Measurements from ENCODE around the gene PIK3IP1.

The PIK3IP1 gene

DNA sequence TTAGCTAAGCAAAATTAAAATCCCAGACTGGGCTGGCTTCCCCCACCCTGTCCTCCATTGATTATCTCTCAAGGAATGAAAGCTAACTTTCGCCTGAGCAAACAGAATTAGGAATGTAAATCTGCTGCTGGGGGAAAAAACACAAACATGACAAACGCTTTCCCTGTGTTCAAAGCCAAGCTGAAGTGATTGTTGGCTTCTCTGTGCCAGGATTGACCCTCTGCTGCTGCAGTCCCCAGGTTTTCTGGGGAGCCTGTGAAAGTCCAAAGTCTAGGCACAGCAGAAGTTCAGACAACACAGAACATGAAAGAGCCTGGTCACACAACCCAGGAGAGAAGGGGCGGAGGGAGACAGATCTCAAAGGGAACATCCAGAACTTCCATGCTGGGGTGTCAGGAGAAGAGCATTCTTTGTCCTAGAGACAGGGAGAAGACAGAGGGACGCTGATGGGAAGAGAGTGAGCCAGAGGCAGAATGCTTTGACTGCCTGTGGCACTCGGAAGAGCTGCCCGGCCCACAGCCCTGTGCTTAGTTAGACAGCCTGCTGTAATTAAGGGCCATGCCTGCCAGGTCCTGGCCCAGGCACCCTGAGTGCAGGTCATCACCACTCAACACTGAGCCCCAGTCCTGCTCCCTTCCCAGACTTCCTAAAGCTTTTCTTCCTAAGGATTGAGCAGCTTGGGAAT, 47.0 kb upstream of the PIK3IP1 start:
- H3K14ac ChIP-seq (ENCODE audit: low read length): no peak overlapping the region
- WGBS, 2 donors (ENCODE audit: extremely low coverage in 2 of 2, insufficient read length in 2 of 2, insufficient replicate concordance in 1 of 2): no CpG with 5 or more reads among the region's 6 CpGs
- H2AFZ ChIP-seq (ENCODE audit: low read length): no peak overlapping the region
- no peak overlapping the region for H3K4me3 ChIP-seq (ENCODE audit: low read length in 2 of 2)
- H3K4me2 ChIP-seq (ENCODE audit: insufficient read depth, low read length, poor library complexity, severe bottlenecking): no peak overlapping the region
- no peaks in the 10 kb centered on the region for H3K9me3 ChIP-seq (replicated peaks in 1 of 2; ENCODE audit: control insufficient read depth in 2 of 2, insufficient read depth in 1 of 2, low read depth in 1 of 2, low read length in 2 of 2)
- peaks cover 27 to 33% of the 10 kb centered on the region in 2 donors for H3K4me1 ChIP-seq (ENCODE audit: control insufficient read depth in 2 of 2, insufficient read depth in 1 of 2, low read depth in 1 of 2, low read length in 2 of 2)
- H3K9ac ChIP-seq (ENCODE audit: low read depth, low read length, poor library complexity): no peak overlapping the region
- H3K36me3 ChIP-seq (replicated peaks in 1 of 2; ENCODE audit: control insufficient read depth in 2 of 2, insufficient read depth in 2 of 2, low read length in 2 of 2): peaks cover 56 to 88% of the 10 kb centered on the region in 2 donors
- H3K27ac ChIP-seq (replicated peaks; ENCODE audit: low read length): no peak overlapping the region
- H3K4ac ChIP-seq (ENCODE audit: low read length): no peak overlapping the region
- H2BK5ac ChIP-seq (ENCODE audit: low read length): no peak overlapping the region
- H3K27me3 ChIP-seq (ENCODE audit: control insufficient read depth in 3 of 3, insufficient read depth in 3 of 3, low read depth in 1 of 3, low read length in 3 of 3): no peaks in the 10 kb centered on the region
- H3K23ac ChIP-seq (ENCODE audit: low read depth, low read length, poor library complexity): peak overlapping the region; percentile 10
- H4K8ac ChIP-seq (ENCODE audit: low read depth, low read length): no peak overlapping the region
- H3K79me1 ChIP-seq (ENCODE audit: low read depth, low read length): peaks cover 17% of the 10 kb centered on the region
- H4K91ac ChIP-seq (ENCODE audit: low read depth, low read length, poor library complexity): no peak overlapping the region
- DNase-seq (ENCODE audit: low spot score): no peak
- H3K18ac ChIP-seq (ENCODE audit: low read length): no peak overlapping the region
- no peak overlapping the region for H2BK15ac ChIP-seq (ENCODE audit: low read length)
- H2BK120ac ChIP-seq (ENCODE audit: low read depth, low read length): no peak overlapping the region
- H2BK12ac ChIP-seq (ENCODE audit: low read length): no peak overlapping the region
- H2AK5ac ChIP-seq (ENCODE audit: low read depth, low read length): no peak overlapping the region

DNA sequence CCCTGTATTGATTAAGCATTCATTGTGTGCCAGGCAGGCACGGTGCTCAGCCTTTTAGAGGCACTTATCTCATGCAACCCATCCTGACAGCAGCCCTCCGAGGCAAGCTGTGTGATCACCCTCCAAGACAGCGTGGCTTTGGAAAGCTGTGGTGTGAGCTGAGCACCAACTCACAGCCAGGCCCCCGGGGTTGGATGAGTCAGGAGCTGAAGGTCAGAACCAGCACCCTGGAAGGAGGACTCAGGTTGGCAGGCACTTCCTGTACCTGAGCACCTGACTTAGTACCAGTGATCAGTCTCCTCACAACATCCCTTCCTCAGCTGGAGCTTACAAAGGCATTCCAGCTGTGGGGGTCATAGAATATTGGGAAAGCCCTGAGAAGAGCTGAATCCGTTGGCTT, 44.9 kb upstream of the PIK3IP1 start:
- peaks cover 6 to 24% of the 10 kb centered on the region in 2 donors for H3K4me1 ChIP-seq (ENCODE audit: control insufficient read depth in 2 of 2, insufficient read depth in 1 of 2, low read depth in 1 of 2, low read length in 2 of 2)
- no peak overlapping the region for H2BK15ac ChIP-seq (ENCODE audit: low read length)
- DNase-seq (ENCODE audit: low spot score): no peak
- no peaks in the 10 kb centered on the region for H3K27me3 ChIP-seq (ENCODE audit: control insufficient read depth in 3 of 3, insufficient read depth in 3 of 3, low read depth in 1 of 3, low read length in 3 of 3)
- no peaks in the 10 kb centered on the region for H3K9me3 ChIP-seq (replicated peaks in 1 of 2; ENCODE audit: control insufficient read depth in 2 of 2, insufficient read depth in 1 of 2, low read depth in 1 of 2, low read length in 2 of 2)
- H3K36me3 ChIP-seq (replicated peaks in 1 of 2; ENCODE audit: control insufficient read depth in 2 of 2, insufficient read depth in 2 of 2, low read length in 2 of 2): peaks cover 71 to 95% of the 10 kb centered on the region in 2 donors
- no peak overlapping the region for H3K4me2 ChIP-seq (ENCODE audit: insufficient read depth, low read length, poor library complexity, severe bottlenecking)
- H3K27ac ChIP-seq (replicated peaks; ENCODE audit: low read length): no peak overlapping the region
- no peak overlapping the region for H2BK12ac ChIP-seq (ENCODE audit: low read length)
- peaks cover 16% of the 10 kb centered on the region for H3K79me1 ChIP-seq (ENCODE audit: low read depth, low read length)
- WGBS, 2 donors (ENCODE audit: extremely low coverage in 2 of 2, insufficient read length in 2 of 2, insufficient replicate concordance in 1 of 2): no CpG with 5 or more reads among the region's 5 CpGs
- no peak overlapping the region for H3K9ac ChIP-seq (ENCODE audit: low read depth, low read length, poor library complexity)
- H2BK5ac ChIP-seq (ENCODE audit: low read length): no peak overlapping the region
- no peak overlapping the region for H3K4me3 ChIP-seq (ENCODE audit: low read length in 2 of 2)
- no peak overlapping the region for H3K23ac ChIP-seq (ENCODE audit: low read depth, low read length, poor library complexity)
- no peak overlapping the region for H2AK5ac ChIP-seq (ENCODE audit: low read depth, low read length)
- no peak overlapping the region for H2AFZ ChIP-seq (ENCODE audit: low read length)
- no peak overlapping the region for H3K18ac ChIP-seq (ENCODE audit: low read length)
- H4K91ac ChIP-seq (ENCODE audit: low read depth, low read length, poor library complexity): no peak overlapping the region
- no peak overlapping the region for H2BK120ac ChIP-seq (ENCODE audit: low read depth, low read length)
- H3K14ac ChIP-seq (ENCODE audit: low read length): no peak overlapping the region
- no peak overlapping the region for H3K4ac ChIP-seq (ENCODE audit: low read length)
- H4K8ac ChIP-seq (ENCODE audit: low read depth, low read length): no peak overlapping the region

DNA sequence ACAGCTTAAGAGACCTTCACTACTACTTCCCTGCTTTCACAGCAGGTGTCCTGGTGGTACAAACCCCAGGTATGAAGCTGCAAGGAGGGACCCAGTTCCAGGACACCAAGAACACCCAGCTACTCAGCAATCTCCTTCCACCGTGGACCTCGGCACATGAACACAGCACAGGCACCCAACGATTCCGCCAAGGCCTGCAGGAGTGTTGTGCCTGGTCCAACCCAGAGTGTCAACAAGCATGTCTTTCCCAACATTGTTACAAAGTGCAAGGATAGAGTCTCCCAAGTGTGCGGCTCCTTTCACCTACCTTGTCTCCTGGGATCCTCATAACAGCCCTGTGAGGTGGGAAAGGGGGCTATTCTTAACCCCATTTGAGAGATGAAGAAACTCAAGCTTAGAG, 42.0 kb upstream of the PIK3IP1 start:
- WGBS, 2 donors (ENCODE audit: extremely low coverage in 2 of 2, insufficient read length in 2 of 2, insufficient replicate concordance in 1 of 2): no CpG with 5 or more reads among the region's 5 CpGs
- Histone ChIP-seq H3K79me1 (ENCODE audit: low read depth, low read length) (peaks cover 9% of the 10 kb centered on the region), H2AFZ (ENCODE audit: low read length) (no peak overlapping the region), H3K4me1 (ENCODE audit: control insufficient read depth in 2 of 2, insufficient read depth in 1 of 2, low read depth in 1 of 2, low read length in 2 of 2) (peaks cover 0 to 3% of the 10 kb centered on the region in 2 donors), H2AK5ac (ENCODE audit: low read depth, low read length) (no peak overlapping the region), H2BK5ac (ENCODE audit: low read length) (no peak overlapping the region), H4K8ac (ENCODE audit: low read depth, low read length) (no peak overlapping the region), H3K18ac (ENCODE audit: low read length) (no peak overlapping the region), H3K4me2 (ENCODE audit: insufficient read depth, low read length, poor library complexity, severe bottlenecking) (no peak overlapping the region), H2BK120ac (ENCODE audit: low read depth, low read length) (no peak overlapping the region), H3K4ac (ENCODE audit: low read length) (no peak overlapping the region), H3K4me3 (ENCODE audit: low read length in 2 of 2) (no peak overlapping the region), H3K23ac (ENCODE audit: low read depth, low read length, poor library complexity) (no peak overlapping the region), H3K9me3 (replicated peaks in 1 of 2; ENCODE audit: control insufficient read depth in 2 of 2, insufficient read depth in 1 of 2, low read depth in 1 of 2, low read length in 2 of 2) (no peaks in the 10 kb centered on the region), H3K27me3 (ENCODE audit: control insufficient read depth in 3 of 3, insufficient read depth in 3 of 3, low read depth in 1 of 3, low read length in 3 of 3) (no peaks in the 10 kb centered on the region), H3K9ac (ENCODE audit: low read depth, low read length, poor library complexity) (no peak overlapping the region), H4K91ac (ENCODE audit: low read depth, low read length, poor library complexity) (no peak overlapping the region), H3K36me3 (replicated peaks in 1 of 2; ENCODE audit: control insufficient read depth in 2 of 2, insufficient read depth in 2 of 2, low read length in 2 of 2) (peaks cover 62 to 93% of the 10 kb centered on the region in 2 donors), H3K14ac (ENCODE audit: low read length) (no peak overlapping the region), H3K27ac (replicated peaks; ENCODE audit: low read length) (no peak overlapping the region), H2BK12ac (ENCODE audit: low read length) (no peak overlapping the region), H2BK15ac (ENCODE audit: low read length) (no peak overlapping the region)
- no peak for DNase-seq (ENCODE audit: low spot score)

DNA sequence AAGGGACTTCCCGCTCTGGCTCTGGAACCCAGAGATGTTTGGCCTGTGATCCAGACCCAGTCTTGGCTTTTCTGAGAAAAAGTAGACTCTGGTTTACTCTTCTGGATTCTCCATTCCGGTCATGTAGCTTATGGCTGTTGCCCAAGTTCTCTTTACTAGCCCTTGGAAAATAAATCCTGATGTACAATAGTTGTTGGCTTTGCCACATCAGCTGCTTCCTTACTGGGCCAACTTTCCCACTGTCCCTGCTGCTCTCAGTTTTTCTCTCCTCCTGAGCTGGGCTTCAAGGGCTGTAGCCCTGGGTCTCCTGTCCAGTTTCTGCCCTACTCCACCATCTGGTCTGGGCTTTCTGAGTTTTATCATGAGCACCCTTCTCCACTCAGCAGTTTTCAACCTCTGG, 41.4 kb upstream of the PIK3IP1 start:
- Histone ChIP-seq H2AK5ac (ENCODE audit: low read depth, low read length) (no peak overlapping the region), H2BK120ac (ENCODE audit: low read depth, low read length) (no peak overlapping the region), H2BK5ac (ENCODE audit: low read length) (no peak overlapping the region), H3K23ac (ENCODE audit: low read depth, low read length, poor library complexity) (no peak overlapping the region), H3K27ac (replicated peaks; ENCODE audit: low read length) (no peak overlapping the region), H3K4me2 (ENCODE audit: insufficient read depth, low read length, poor library complexity, severe bottlenecking) (no peak overlapping the region), H3K4me3 (ENCODE audit: low read length in 2 of 2) (no peak overlapping the region), H2AFZ (ENCODE audit: low read length) (no peak overlapping the region), H3K79me1 (ENCODE audit: low read depth, low read length) (peaks cover 8% of the 10 kb centered on the region), H2BK15ac (ENCODE audit: low read length) (no peak overlapping the region), H3K4me1 (ENCODE audit: control insufficient read depth in 2 of 2, insufficient read depth in 1 of 2, low read depth in 1 of 2, low read length in 2 of 2) (no peaks in the 10 kb centered on the region), H3K14ac (ENCODE audit: low read length) (no peak overlapping the region), H3K9me3 (replicated peaks in 1 of 2; ENCODE audit: control insufficient read depth in 2 of 2, insufficient read depth in 1 of 2, low read depth in 1 of 2, low read length in 2 of 2) (no peaks in the 10 kb centered on the region), H3K27me3 (ENCODE audit: control insufficient read depth in 3 of 3, insufficient read depth in 3 of 3, low read depth in 1 of 3, low read length in 3 of 3) (no peaks in the 10 kb centered on the region), H4K91ac (ENCODE audit: low read depth, low read length, poor library complexity) (no peak overlapping the region), H3K18ac (ENCODE audit: low read length) (no peak overlapping the region), H4K8ac (ENCODE audit: low read depth, low read length) (no peak overlapping the region), H3K9ac (ENCODE audit: low read depth, low read length, poor library complexity) (no peak overlapping the region), H2BK12ac (ENCODE audit: low read length) (no peak overlapping the region), H3K36me3 (replicated peaks in 1 of 2; ENCODE audit: control insufficient read depth in 2 of 2, insufficient read depth in 2 of 2, low read length in 2 of 2) (peaks cover 64 to 94% of the 10 kb centered on the region in 2 donors), H3K4ac (ENCODE audit: low read length) (no peak overlapping the region)
- no peak for DNase-seq (ENCODE audit: low spot score)
- WGBS, 2 donors (ENCODE audit: extremely low coverage in 2 of 2, insufficient read length in 2 of 2, insufficient replicate concordance in 1 of 2): no CpG with 5 or more reads among the region's 2 CpGs

All from neuronal stem cell (in vitro differentiated cells).